GM19193 (cell line): ENCODE results near the gene ZFP64.
A peak's percentile ranks its signal among the peaks of the same experiment; 100 is the strongest.

Experiments used
- POLR2A ChIP-seq: IDR thresholded peaks from 4 replicates; pipeline ENCODE4 v1.6.1; 2011; ENCODE audit not compliant: insufficient read depth, insufficient read length; ENCODE audit errors: extremely low read depth

Gene ZFP64

GRCh38 chr20:52210037-52210990 is 18.7 kb upstream of the ZFP64 start:
- no peak for TF ChIP-seq POLR2A

GRCh38 chr20:52209154-52209571 is 17.6 kb upstream of the ZFP64 start:
- no peak for TF ChIP-seq POLR2A

GRCh38 chr20:52207020-52207810 is 15.6 kb upstream of the ZFP64 start:
- TF ChIP-seq POLR2A = no peak

GRCh38 chr20:52204136-52204535 is 12.6 kb upstream of the ZFP64 start:
- TF ChIP-seq POLR2A = no peak

- TF ChIP-seq POLR2A = no peak
Measured at GRCh38 chr20:52201395-52201794, 9.8 kb upstream of the ZFP64 start.

GRCh38 chr20:52200870-52201269 is 9.3 kb upstream of the ZFP64 start:
- no peak for TF ChIP-seq POLR2A

GRCh38 chr20:52196845-52197244 is 5.3 kb upstream of the ZFP64 start:
- no peak for TF ChIP-seq POLR2A

GRCh38 chr20:52193886-52194545 is 2.4 kb upstream of the ZFP64 start:
- no peak for TF ChIP-seq POLR2A

- TF ChIP-seq POLR2A = no peak
Measured at GRCh38 chr20:52193133-52193532, 1.6 kb upstream of the ZFP64 start.

GRCh38 chr20:52191916-52192718 is 538 bp upstream of the ZFP64 start:
- peak; percentile 19 for TF ChIP-seq POLR2A

GRCh38 chr20:52190437-52191131 is 995 bp downstream of the ZFP64 start:
- TF ChIP-seq POLR2A = no peak

- TF ChIP-seq POLR2A = no peak
Measured at GRCh38 chr20:52181766-52182165, 9.8 kb downstream of the ZFP64 start.

GRCh38 chr20:52180180-52180840 is 11.3 kb downstream of the ZFP64 start:
- no peak for TF ChIP-seq POLR2A
